ENCODE measurements around the gene PPP1R14D. TPM values are rescaled to one million over a fixed set of nuclear protein-coding genes. Genes with fewer than 3 reads are reported as not detected.

Gene PPP1R14D
- total RNA-seq, 4 donors from 2014 or later = not detected

- DNase-seq (ENCODE audit: low spot score) = no peak
- ATAC-seq (ENCODE audit: low FRiP score) = peak; percentile 24
- TF ChIP-seq, protein P1, sequence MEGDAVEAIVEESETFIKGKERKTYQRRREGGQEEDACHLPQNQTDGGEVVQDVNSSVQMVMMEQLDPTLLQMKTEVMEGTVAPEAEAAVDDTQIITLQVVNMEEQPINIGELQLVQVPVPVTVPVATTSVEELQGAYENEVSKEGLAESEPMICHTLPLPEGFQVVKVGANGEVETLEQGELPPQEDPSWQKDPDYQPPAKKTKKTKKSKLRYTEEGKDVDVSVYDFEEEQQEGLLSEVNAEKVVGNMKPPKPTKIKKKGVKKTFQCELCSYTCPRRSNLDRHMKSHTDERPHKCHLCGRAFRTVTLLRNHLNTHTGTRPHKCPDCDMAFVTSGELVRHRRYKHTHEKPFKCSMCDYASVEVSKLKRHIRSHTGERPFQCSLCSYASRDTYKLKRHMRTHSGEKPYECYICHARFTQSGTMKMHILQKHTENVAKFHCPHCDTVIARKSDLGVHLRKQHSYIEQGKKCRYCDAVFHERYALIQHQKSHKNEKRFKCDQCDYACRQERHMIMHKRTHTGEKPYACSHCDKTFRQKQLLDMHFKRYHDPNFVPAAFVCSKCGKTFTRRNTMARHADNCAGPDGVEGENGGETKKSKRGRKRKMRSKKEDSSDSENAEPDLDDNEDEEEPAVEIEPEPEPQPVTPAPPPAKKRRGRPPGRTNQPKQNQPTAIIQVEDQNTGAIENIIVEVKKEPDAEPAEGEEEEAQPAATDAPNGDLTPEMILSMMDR (IDR thresholded peaks at IDR 0.05) = no peak
These were observed 16.2 kb upstream of the PPP1R14D start for GRCh38 chr15:40844696-40845030.

- peak; percentile 60 for ATAC-seq (ENCODE audit: low FRiP score)
- no peak for DNase-seq (ENCODE audit: low spot score)
- TF ChIP-seq, protein P1 (IDR thresholded peaks at IDR 0.05) = no peak
These were observed 15.6 kb upstream of the PPP1R14D start, which contains the start of gene SPINT1 for GRCh38 chr15:40843885-40844695. Gene SPINT1, plus strand, starts transcription at chr15:40844048. Its CDS starts 507 bp downstream, at chr15:40844555.

DNA sequence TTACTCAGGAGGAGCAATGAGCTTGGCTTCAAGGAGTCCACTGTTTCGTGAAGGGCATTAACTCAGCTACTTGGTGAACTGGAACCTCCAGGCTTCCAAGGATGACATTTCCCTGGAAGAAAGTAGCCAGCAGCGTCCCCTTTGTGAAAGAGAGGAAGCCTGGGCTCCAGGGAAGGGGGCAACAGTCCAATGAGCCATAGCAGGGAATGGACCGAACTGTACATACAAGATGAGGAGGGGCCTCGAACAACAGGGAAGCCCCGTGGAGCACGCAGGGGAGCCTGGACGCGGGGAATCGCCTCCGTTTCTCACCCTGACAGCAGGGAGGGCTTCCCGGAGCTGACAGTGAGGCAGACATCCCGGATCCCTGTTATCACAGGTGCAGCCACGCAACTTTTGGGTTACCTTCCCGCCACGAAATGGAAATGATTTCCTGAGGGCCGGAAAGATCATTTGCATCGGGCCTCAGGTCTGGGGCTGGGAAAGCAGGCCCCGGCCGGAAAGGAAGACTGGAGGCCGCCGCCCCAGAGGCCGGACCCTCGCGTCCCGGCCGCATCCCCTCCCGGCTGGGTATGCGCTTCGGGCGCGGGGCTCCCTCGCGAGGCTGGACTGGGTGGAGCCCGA, 14.9 kb upstream of the PPP1R14D start:
- DNase-seq (ENCODE audit: low spot score) = no peak
- TF ChIP-seq, protein P1 (IDR thresholded peaks at IDR 0.05) = no peak
- ATAC-seq (ENCODE audit: low FRiP score) = no peak

- no peak for ATAC-seq (ENCODE audit: low FRiP score)
- DNase-seq (ENCODE audit: low spot score) = no peak
- TF ChIP-seq, protein P1 (IDR thresholded peaks at IDR 0.05) = no peak
These were observed 13.2 kb upstream of the PPP1R14D start for GRCh38 chr15:40841741-40842140.

GRCh38 chr15:40838756-40839155, 10.2 kb upstream of the PPP1R14D start:
- no peak for DNase-seq (ENCODE audit: low spot score)
- no peak for ATAC-seq (ENCODE audit: low FRiP score)
- TF ChIP-seq, protein P1 (IDR thresholded peaks at IDR 0.05) = no peak

DNA sequence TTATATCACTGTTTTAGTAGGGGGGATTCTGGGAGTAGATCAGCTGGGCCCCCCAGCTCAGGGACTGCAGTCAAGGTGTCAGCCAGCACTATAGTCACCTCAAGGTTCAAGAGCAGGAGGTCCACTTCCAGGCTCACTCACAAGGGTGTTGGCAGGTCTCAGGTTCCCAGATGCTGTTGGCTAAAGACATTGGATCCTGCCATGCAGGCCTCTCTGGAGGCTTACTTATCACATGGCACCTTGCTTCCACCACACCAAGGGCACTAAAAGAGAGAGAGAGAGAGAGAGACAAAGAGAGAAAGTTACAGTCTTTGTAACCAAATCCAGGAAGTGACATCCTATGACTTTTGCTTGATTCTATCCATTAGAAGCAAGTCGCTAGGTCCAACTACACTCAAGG, 7.5 kb upstream of the PPP1R14D start:
- no peak for ATAC-seq (ENCODE audit: low FRiP score)
- TF ChIP-seq, protein P1 (IDR thresholded peaks at IDR 0.05) = no peak
- DNase-seq (ENCODE audit: low spot score) = no peak

- TF ChIP-seq, protein P1 (IDR thresholded peaks at IDR 0.05) = no peak
- ATAC-seq (ENCODE audit: low FRiP score) (no peak), DNase-seq (ENCODE audit: low spot score) (no peak)
These were observed 4.4 kb upstream of the PPP1R14D start for GRCh38 chr15:40832903-40833302.

All from omental fat pad (tissue), 4 donors.